ENCODE results near the gene C19orf12. TPM values are rescaled to one million over a fixed set of nuclear protein-coding genes. Genes with fewer than 3 reads are reported as not detected.

The C19orf12 gene
- total and polyA plus RNA-seq, 2 donors (not counting 3 experiments of a cell fraction or from before 2014, with no cell fraction given): 20.4 to 22.9 TPM

GRCh38 chr19:29763196-29763595, 48.1 kb upstream of the C19orf12 start:
- no peak for FAIRE-seq
- no TSS peak for BruUV-seq (replicated peaks)
- Histone ChIP-seq H3K27me3 (ENCODE audit: control insufficient read depth in 2 of 2, insufficient read depth in 2 of 2, low read length in 2 of 2) (no peaks in the 10 kb centered on the region), H3K4me1 (ENCODE audit: control insufficient read depth, extremely low read depth, insufficient read depth, low read length) (peaks cover 2% of the 10 kb centered on the region), H3K9ac (replicated peaks; ENCODE audit: extremely low read depth, insufficient read depth, low read length) (no peak overlapping the region), H3K9me1 (replicated peaks; ENCODE audit: control insufficient read depth, extremely low read depth, insufficient read depth, low read length) (no peaks in the 10 kb centered on the region), H3K79me2 (ENCODE audit: control insufficient read depth, insufficient read depth, low read length) (no peaks in the 10 kb centered on the region), H3K36me3 (ENCODE audit: control insufficient read depth in 2 of 2, extremely low read depth in 1 of 2, insufficient read depth in 2 of 2, low read length in 2 of 2) (no peaks in the 10 kb centered on the region), H3K27ac (ENCODE audit: insufficient read depth, low read depth, low read length) (no peak overlapping the region), H3K4me2 (ENCODE audit: insufficient read depth, low read length) (no peak overlapping the region), H2AFZ (ENCODE audit: low read depth, low read length) (no peak overlapping the region), H3K9me3 (replicated peaks; ENCODE audit: control insufficient read depth, insufficient read depth, low read length) (no peaks in the 10 kb centered on the region), H4K20me1 (replicated peaks; ENCODE audit: control insufficient read depth, extremely low read depth, insufficient read depth, low read length) (no peaks in the 10 kb centered on the region), H3K4me3 (replicated peaks in 1 of 3; ENCODE audit: insufficient read depth in 1 of 3, low read depth in 1 of 3, low read length in 3 of 3) (no peak overlapping the region)
- intact Hi-C loops (cut with micrococcal nuclease): no loop called here
- ChIA-PET POLR2A (no interaction called here), CTCF (interaction anchor here (4.8 kb wide), 1 partner anchor 111 kb away, joined by 116 read pairs; no protein-coding TSS in a partner anchor)
- DNase-seq (ENCODE audit: low read depth, low spot score): no peak
- dilution Hi-C loops (cut with MboI; ENCODE audit: extremely low pct_ligation_motif_present, low sequenced_read_pairs): no loop called here
- no peak for TF ChIP-seq MAX (IDR thresholded peaks at IDR 0.05; ENCODE audit: insufficient read depth, insufficient read length)
- TF ChIP-seq POLR2A (IDR thresholded peaks at IDR 0.05; ENCODE audit: low read depth, low read length): no peak
- no peak for TF ChIP-seq EZH2 (IDR thresholded peaks at IDR 0.05; ENCODE audit: borderline replicate concordance, low read depth, low read length, severe bottlenecking)
- TF ChIP-seq JUN (IDR thresholded peaks at IDR 0.05; ENCODE audit: borderline replicate concordance, insufficient read depth, insufficient read length, low read depth): no peak
- TF ChIP-seq MYC (IDR thresholded peaks at IDR 0.05; ENCODE audit: low read depth, low read length): no peak

DNA sequence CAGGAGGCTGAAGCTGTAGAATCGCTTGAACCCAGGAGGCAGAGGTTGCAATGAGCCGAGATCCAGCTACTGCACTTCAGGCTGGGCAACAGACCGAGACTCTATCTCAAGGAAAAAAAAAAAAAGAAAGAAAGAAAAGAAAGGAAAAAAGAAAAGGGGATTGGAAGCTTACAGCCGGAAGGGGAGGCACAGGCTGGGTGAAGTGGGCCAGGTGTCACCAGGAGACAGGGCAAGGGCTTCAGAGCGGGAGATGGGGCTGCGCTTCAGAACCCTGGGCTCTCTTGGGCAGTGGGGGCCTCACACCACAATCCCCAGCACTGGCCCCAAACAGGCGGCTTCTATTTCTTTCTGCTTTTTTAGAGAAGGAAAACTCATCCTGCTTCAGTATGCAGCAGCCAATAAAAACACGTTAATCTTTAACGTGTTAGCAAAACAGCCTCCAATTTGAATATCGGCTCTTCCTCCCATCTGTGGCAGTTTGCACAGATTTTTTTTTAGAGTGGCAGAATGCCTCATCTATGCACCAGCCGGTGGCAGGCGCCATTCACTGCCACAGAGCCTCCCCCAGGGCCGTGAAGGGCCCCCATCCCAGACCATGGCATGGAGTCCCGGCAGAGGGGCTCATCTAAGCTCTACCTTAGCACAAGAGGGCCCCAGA, 46.6 kb upstream of the C19orf12 start:
- DNase-seq (ENCODE audit: low read depth, low spot score) (no peak), FAIRE-seq (no peak)
- BruUV-seq (replicated peaks): no TSS peak
- Histone ChIP-seq H2AFZ (ENCODE audit: low read depth, low read length) (no peak overlapping the region), H3K9me1 (replicated peaks; ENCODE audit: control insufficient read depth, extremely low read depth, insufficient read depth, low read length) (no peaks in the 10 kb centered on the region), H3K9me3 (replicated peaks; ENCODE audit: control insufficient read depth, insufficient read depth, low read length) (no peaks in the 10 kb centered on the region), H3K79me2 (ENCODE audit: control insufficient read depth, insufficient read depth, low read length) (no peaks in the 10 kb centered on the region), H4K20me1 (replicated peaks; ENCODE audit: control insufficient read depth, extremely low read depth, insufficient read depth, low read length) (no peaks in the 10 kb centered on the region), H3K27me3 (ENCODE audit: control insufficient read depth in 2 of 2, insufficient read depth in 2 of 2, low read length in 2 of 2) (no peaks in the 10 kb centered on the region), H3K4me3 (replicated peaks in 1 of 3; ENCODE audit: insufficient read depth in 1 of 3, low read depth in 1 of 3, low read length in 3 of 3) (no peak overlapping the region), H3K9ac (replicated peaks; ENCODE audit: extremely low read depth, insufficient read depth, low read length) (no peak overlapping the region), H3K27ac (ENCODE audit: insufficient read depth, low read depth, low read length) (no peak overlapping the region), H3K36me3 (ENCODE audit: control insufficient read depth in 2 of 2, extremely low read depth in 1 of 2, insufficient read depth in 2 of 2, low read length in 2 of 2) (no peaks in the 10 kb centered on the region), H3K4me1 (ENCODE audit: control insufficient read depth, extremely low read depth, insufficient read depth, low read length) (peaks cover 2% of the 10 kb centered on the region), H3K4me2 (ENCODE audit: insufficient read depth, low read length) (no peak overlapping the region)
- POLR2A ChIA-PET: no interaction called here
- intact Hi-C loops (cut with micrococcal nuclease): no loop called here
- dilution Hi-C loops (cut with MboI; ENCODE audit: extremely low pct_ligation_motif_present, low sequenced_read_pairs): no loop called here
- CTCF ChIA-PET: interaction anchor here (0.9 to 4.8 kb wide), 5 partner anchors 9 to 112 kb away, joined by 3 to 116 read pairs (median 13); no protein-coding TSS in a partner anchor
- TF ChIP-seq EZH2 (IDR thresholded peaks at IDR 0.05; ENCODE audit: borderline replicate concordance, low read depth, low read length, severe bottlenecking) (no peak), MYC (IDR thresholded peaks at IDR 0.05; ENCODE audit: low read depth, low read length) (no peak), MAX (IDR thresholded peaks at IDR 0.05; ENCODE audit: insufficient read depth, insufficient read length) (no peak), POLR2A (IDR thresholded peaks at IDR 0.05; ENCODE audit: low read depth, low read length) (no peak), JUN (IDR thresholded peaks at IDR 0.05; ENCODE audit: borderline replicate concordance, insufficient read depth, insufficient read length, low read depth) (no peak), GATA2 (IDR thresholded peaks at IDR 0.05; ENCODE audit: insufficient read depth, insufficient read length, low read depth, low read length) (no peak), POLR2AphosphoS5 (IDR thresholded peaks at IDR 0.05; ENCODE audit: insufficient read depth, low read depth, low read length) (no peak), FOS (IDR thresholded peaks at IDR 0.05; ENCODE audit: borderline replicate concordance, insufficient read depth, low read length) (no peak)
- TF ChIP-seq, protein P1, sequence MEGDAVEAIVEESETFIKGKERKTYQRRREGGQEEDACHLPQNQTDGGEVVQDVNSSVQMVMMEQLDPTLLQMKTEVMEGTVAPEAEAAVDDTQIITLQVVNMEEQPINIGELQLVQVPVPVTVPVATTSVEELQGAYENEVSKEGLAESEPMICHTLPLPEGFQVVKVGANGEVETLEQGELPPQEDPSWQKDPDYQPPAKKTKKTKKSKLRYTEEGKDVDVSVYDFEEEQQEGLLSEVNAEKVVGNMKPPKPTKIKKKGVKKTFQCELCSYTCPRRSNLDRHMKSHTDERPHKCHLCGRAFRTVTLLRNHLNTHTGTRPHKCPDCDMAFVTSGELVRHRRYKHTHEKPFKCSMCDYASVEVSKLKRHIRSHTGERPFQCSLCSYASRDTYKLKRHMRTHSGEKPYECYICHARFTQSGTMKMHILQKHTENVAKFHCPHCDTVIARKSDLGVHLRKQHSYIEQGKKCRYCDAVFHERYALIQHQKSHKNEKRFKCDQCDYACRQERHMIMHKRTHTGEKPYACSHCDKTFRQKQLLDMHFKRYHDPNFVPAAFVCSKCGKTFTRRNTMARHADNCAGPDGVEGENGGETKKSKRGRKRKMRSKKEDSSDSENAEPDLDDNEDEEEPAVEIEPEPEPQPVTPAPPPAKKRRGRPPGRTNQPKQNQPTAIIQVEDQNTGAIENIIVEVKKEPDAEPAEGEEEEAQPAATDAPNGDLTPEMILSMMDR (IDR thresholded peaks at IDR 0.05; ENCODE audit: extremely low read depth in 1 of 2, insufficient read depth in 1 of 2, low read depth in 1 of 2, low read length in 2 of 2): no peak
